T-helper 1 cell treated with Interleukin-12 subunit alpha and Interleukin-12 subunit beta and Interleukin-4 antibody, amounts not matched to agents 30 ng/mL and 1 ng/mL, for 36 hours (primary cell): ENCODE data around the gene CEP131. TPM values are rescaled to one million over a fixed set of nuclear protein-coding genes. Genes with fewer than 3 reads are reported as not detected.

Experiments used
- intact Hi-C: fragments of 100-400 bp; cut with micrococcal nuclease; formaldehyde crosslinking; loops from one replicate; pipeline ENCODE4 v1.15.1; 2024
- total RNA-seq: library from RNA; stranded (reverse); gene quantifications from 2 replicates; pipeline ENCODE4 v1.2.3, GENCODE V29; 2022

CEP131 gene
- total RNA-seq, 1 donor from 2014 or later: 10.6 TPM

GRCh38 chr17:81251709-81252301 lies 29.0 kb upstream of the CEP131 start:
- intact Hi-C loops: no loop called here

GRCh38 chr17:81251094-81251708 lies 28.4 kb upstream of the CEP131 start:
- intact Hi-C loops: no loop called here

GRCh38 chr17:81250286-81251093 lies 27.7 kb upstream of the CEP131 start:
- intact Hi-C loops: no loop called here

GRCh38 chr17:81249223-81250040 lies 26.7 kb upstream of the CEP131 start:
- intact Hi-C loops: no loop called here

- intact Hi-C loops: no loop called here
These were observed 25.9 kb upstream of the CEP131 start for GRCh38 chr17:81248649-81249048.

- intact Hi-C loops: no loop called here
These were observed 24.7 kb upstream of the CEP131 start for GRCh38 chr17:81247339-81247990.

GRCh38 chr17:81246679-81247338 lies 24.0 kb upstream of the CEP131 start:
- intact Hi-C loops: no loop called here

- intact Hi-C loops: no loop called here
These were observed 23.5 kb upstream of the CEP131 start for GRCh38 chr17:81246343-81246670.

GRCh38 chr17:81245665-81246342 lies 23.0 kb upstream of the CEP131 start:
- intact Hi-C loops: no loop called here

- intact Hi-C loops: no loop called here
These were observed 22.4 kb upstream of the CEP131 start for GRCh38 chr17:81245024-81245664.

GRCh38 chr17:81244358-81245023 lies 21.7 kb upstream of the CEP131 start:
- intact Hi-C loops: no loop called here

GRCh38 chr17:81243333-81243664 lies 20.5 kb upstream of the CEP131 start:
- intact Hi-C loops: no loop called here

- intact Hi-C loops: no loop called here
These were observed 19.9 kb upstream of the CEP131 start for GRCh38 chr17:81242421-81243332.

GRCh38 chr17:81241648-81242420 lies 19.1 kb upstream of the CEP131 start:
- intact Hi-C loops: loop anchor here (1.0 kb wide), 3 partner anchors 100 to 219 kb away; no protein-coding TSS in a partner anchor

- intact Hi-C loops: loop anchor here (1.0 kb wide), 3 partner anchors 99 to 218 kb away; no protein-coding TSS in a partner anchor
These were observed 18.4 kb upstream of the CEP131 start for GRCh38 chr17:81241203-81241602.

- intact Hi-C loops: loop anchor here (1.0 kb wide), 3 partner anchors 98 to 217 kb away; no protein-coding TSS in a partner anchor
These were observed 18.0 kb upstream of the CEP131 start for GRCh38 chr17:81240761-81241160.
